Activated CD4-positive, alpha-beta T cell treated with anti-CD3 and anti-CD28 coated beads, Interleukin-2, amount 10 ng/mL, durations not matched to agents 24 days and 14 days (primary cell): Measurements from ENCODE around the gene ARPP21. TPM values are rescaled to one million over a fixed set of nuclear protein-coding genes. Genes with fewer than 3 reads are reported as not detected.
"Not testable (repeated sequence)": the region's sequence is repeated elsewhere in the genome, so short reads cannot be mapped to it uniquely, and the experiment has no call there.

Experiments
- DNase-seq: peaks from one replicate; pipeline ENCODE4 v3.0.0; 2022
- H3K27ac Mint-ChIP-seq: one replicate; pipeline ENCODE4 v1.8.0; 2022; ENCODE audit warnings: mild to moderate bottlenecking, mixed read lengths
- H3K27me3 Mint-ChIP-seq: one replicate; pipeline ENCODE4 v1.8.0; 2022; ENCODE audit warnings: mixed read lengths
- H3K36me3 Mint-ChIP-seq: one replicate; pipeline ENCODE4 v1.8.0; 2022; ENCODE audit warnings: low read depth, mild to moderate bottlenecking, mixed read lengths
- H3K4me1 Mint-ChIP-seq: one replicate; pipeline ENCODE4 v1.8.0; 2021; ENCODE audit warnings: mixed read lengths
- H3K4me3 Mint-ChIP-seq: one replicate; pipeline ENCODE4 v1.8.0; 2022; ENCODE audit warnings: mild to moderate bottlenecking, moderate library complexity, mixed read lengths
- H3K9me3 Mint-ChIP-seq: one replicate; pipeline ENCODE4 v1.8.0; 2021; ENCODE audit warnings: mixed read lengths
- intact Hi-C: fragments of 100-400 bp; cut with micrococcal nuclease; formaldehyde crosslinking; loops from one replicate; pipeline ENCODE4 v1.15.1; 2023
- total RNA-seq: library from RNA; stranded (reverse); gene quantifications from 2 replicates; pipeline ENCODE4 v1.2.3, GENCODE V29; 2022

Gene ARPP21
- total RNA-seq, 1 donor from 2014 or later: not detected

DNA sequence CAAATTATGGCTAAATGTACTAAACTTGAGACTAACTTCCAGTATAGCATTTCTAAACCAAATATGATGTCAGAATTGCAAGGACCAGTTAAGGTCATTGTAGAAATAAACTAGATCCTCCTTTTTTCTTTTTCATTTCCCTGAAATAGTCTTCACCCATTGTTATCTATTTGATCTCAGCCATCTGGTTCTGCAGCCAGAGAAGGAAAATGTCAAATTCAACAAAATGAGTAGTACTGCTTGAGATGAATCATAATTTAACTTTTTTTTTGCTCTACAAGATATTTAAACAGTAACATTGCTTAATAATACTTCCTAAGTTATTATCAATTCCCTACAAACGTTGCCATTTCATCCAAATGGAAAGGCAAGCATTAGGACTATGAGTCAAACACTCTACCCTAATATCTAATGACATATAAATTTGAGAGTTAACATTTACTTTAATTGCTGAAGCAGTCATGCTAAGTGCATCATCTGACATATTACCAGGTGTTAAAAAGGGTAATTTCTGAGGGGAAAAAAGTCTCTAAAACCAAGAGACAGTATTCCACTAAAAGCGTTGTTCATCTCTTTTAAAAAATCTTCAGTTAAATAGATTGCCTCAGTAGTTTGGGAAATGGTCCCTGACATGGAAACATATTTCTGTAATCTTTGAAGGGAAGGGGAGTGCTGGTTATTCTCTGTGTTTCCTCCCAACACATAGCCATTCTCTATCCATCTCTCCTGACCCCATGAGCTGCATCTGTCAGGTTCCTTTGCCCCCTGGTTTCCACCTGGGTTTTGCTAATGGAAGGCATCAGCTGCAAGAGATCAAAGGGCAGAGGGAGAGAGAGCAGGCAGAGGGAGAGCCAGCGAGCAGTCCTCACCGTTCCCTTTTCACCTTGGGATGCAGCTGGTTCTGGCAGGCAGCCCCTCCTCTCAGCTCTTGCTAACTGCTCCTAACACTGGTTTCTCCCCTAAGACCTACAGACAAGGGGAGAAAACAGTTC lies 138.5 kb downstream of the ARPP21 start:
- no peaks in the 10 kb centered on the region for H3K27me3 Mint-ChIP-seq
- intact Hi-C loops: no loop called here
- no peaks in the 10 kb centered on the region for H3K4me1 Mint-ChIP-seq
- no peaks in the 10 kb centered on the region for H3K36me3 Mint-ChIP-seq
- no peak for DNase-seq
- no peak overlapping the region for H3K4me3 Mint-ChIP-seq
- no peaks in the 10 kb centered on the region for H3K9me3 Mint-ChIP-seq
- H3K27ac Mint-ChIP-seq: no peak overlapping the region

- Mint-ChIP-seq H3K4me1 (no peaks in the 10 kb centered on the region), H3K27ac (no peak overlapping the region), H3K9me3 (no peaks in the 10 kb centered on the region), H3K27me3 (no peaks in the 10 kb centered on the region), H3K4me3 (no peak overlapping the region), H3K36me3 (no peaks in the 10 kb centered on the region)
- intact Hi-C loops: no loop called here
- DNase-seq: no peak
Measured at GRCh38 chr3:35779611-35780010, 140.3 kb downstream of the ARPP21 start.

DNA sequence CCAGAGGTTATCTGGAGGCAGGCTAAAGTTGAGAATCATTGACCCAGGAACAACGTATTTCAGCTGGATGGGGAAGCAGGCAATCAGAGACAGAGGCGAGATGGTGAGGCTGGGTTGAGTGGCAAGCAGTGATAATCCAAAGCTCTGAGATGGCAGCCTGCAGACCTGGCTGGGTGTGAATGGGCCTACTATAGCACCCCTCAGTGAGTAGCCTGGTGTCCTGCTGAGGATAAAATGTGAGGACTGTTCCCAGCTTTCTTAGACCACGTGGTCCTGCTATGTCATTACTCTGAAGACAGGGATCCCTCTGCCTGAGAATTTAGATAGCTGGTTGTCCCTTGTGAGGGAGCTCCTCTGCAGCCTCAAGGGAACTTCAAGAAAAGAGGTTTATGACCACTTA lies 141.5 kb downstream of the ARPP21 start:
- no peak for DNase-seq
- no peaks in the 10 kb centered on the region for H3K36me3 Mint-ChIP-seq
- H3K9me3 Mint-ChIP-seq: no peaks in the 10 kb centered on the region
- H3K27ac Mint-ChIP-seq: no peak overlapping the region
- H3K4me1 Mint-ChIP-seq: no peaks in the 10 kb centered on the region
- no peak overlapping the region for H3K4me3 Mint-ChIP-seq
- no peaks in the 10 kb centered on the region for H3K27me3 Mint-ChIP-seq
- intact Hi-C loops: no loop called here

DNA sequence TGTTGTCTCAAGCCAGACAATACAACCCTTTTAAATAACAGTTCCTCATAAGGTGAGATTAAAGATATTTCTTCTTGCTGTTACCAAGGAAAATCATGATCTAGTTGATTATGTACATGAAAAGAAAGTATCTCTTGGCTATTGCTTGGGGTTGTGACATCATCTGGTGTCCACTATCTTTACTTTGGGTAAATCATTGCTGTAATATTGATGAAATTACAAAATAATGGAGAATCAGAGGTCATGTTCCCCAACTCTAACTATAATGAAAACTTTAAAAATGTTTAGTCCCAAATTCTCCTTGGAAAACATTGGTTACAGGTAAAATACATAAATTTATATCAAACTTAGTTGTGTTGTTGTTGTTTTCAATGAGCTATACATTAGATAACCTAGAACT lies 142.2 kb downstream of the ARPP21 start:
- Mint-ChIP-seq H3K4me1 (no peaks in the 10 kb centered on the region), H3K36me3 (no peaks in the 10 kb centered on the region)

GRCh38 chr3:35782355-35782754 lies 143.0 kb downstream of the ARPP21 start:
- intact Hi-C loops: no loop called here
- no peaks in the 10 kb centered on the region for H3K36me3 Mint-ChIP-seq
- H3K9me3 Mint-ChIP-seq: no peaks in the 10 kb centered on the region
- H3K4me3 Mint-ChIP-seq: no peak overlapping the region
- no peaks in the 10 kb centered on the region for H3K4me1 Mint-ChIP-seq
- no peak overlapping the region for H3K27ac Mint-ChIP-seq
- no peak for DNase-seq
- H3K27me3 Mint-ChIP-seq: no peaks in the 10 kb centered on the region

More for the DNA sequence above, 142.2 kb downstream of the ARPP21 start:
- H3K27ac Mint-ChIP-seq: no peak overlapping the region
- no peaks in the 10 kb centered on the region for H3K27me3 Mint-ChIP-seq
- intact Hi-C loops: no loop called here
- H3K4me3 Mint-ChIP-seq: no peak overlapping the region
- no peaks in the 10 kb centered on the region for H3K9me3 Mint-ChIP-seq
- DNase-seq: no peak

DNA sequence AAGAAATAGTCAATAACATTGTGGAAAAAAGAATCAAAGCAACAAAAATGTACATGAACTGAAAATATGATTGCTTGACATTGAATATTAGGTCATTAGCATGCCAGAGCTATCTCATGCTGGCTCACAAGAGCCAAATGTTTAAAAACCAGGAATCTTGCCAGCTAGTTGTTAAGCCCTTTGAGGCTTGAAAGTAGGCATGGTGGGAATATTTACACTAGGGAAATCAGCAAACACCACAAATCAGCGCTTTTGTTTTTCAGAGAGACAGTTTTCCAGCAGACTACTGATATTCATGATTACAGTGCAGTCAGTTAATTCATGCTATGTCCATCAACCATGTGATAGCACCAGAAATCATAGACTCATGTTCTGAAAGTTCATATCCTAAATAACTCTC lies 144.8 kb downstream of the ARPP21 start:
- H3K4me1 Mint-ChIP-seq: no peaks in the 10 kb centered on the region
- H3K36me3 Mint-ChIP-seq: no peaks in the 10 kb centered on the region
- no peak overlapping the region for H3K4me3 Mint-ChIP-seq
- H3K9me3 Mint-ChIP-seq: no peaks in the 10 kb centered on the region
- DNase-seq: no peak
- no peak overlapping the region for H3K27ac Mint-ChIP-seq
- H3K27me3 Mint-ChIP-seq: no peaks in the 10 kb centered on the region
- intact Hi-C loops: no loop called here

- Mint-ChIP-seq H3K36me3 (no peaks in the 10 kb centered on the region), H3K27ac (no peak overlapping the region), H3K4me3 (no peak overlapping the region), H3K9me3 (no peaks in the 10 kb centered on the region), H3K4me1 (no peaks in the 10 kb centered on the region), H3K27me3 (no peaks in the 10 kb centered on the region)
- intact Hi-C loops: no loop called here
- DNase-seq: no peak
Measured at GRCh38 chr3:35785234-35785888, 146.0 kb downstream of the ARPP21 start.

DNA sequence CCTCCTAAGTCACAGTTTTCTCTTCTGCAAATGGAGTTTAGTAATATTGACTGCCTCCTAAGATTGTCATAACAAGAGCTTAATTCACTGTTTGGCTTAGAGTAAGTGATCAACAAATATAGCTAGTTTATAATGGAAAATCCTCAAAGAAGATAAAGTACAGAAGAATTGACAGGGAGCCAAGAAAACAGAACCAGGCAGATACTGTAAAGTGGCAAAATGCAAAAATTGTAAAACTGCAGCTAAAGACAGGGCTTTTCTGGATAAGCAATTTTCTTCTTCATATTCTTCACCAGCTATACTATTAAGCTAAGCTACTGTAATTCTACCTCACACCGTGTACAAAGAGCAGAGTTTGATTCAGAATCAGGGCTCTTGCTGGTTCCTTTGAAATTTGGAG lies 148.6 kb downstream of the ARPP21 start:
- Mint-ChIP-seq H3K4me1 (no peaks in the 10 kb centered on the region), H3K9me3 (no peaks in the 10 kb centered on the region), H3K27ac (no peak overlapping the region), H3K36me3 (no peaks in the 10 kb centered on the region), H3K27me3 (no peaks in the 10 kb centered on the region), H3K4me3 (no peak overlapping the region)
- no peak for DNase-seq
- intact Hi-C loops: no loop called here

- Mint-ChIP-seq H3K4me1 (no peaks in the 10 kb centered on the region), H3K9me3 (no peaks in the 10 kb centered on the region), H3K4me3 (no peak overlapping the region), H3K36me3 (no peaks in the 10 kb centered on the region), H3K27me3 (no peaks in the 10 kb centered on the region), H3K27ac (no peak overlapping the region)
- intact Hi-C loops: no loop called here
- DNase-seq: no peak
Measured at GRCh38 chr3:35789042-35789831, 149.9 kb downstream of the ARPP21 start.

- intact Hi-C loops: no loop called here
- Mint-ChIP-seq H3K27me3 (no peaks in the 10 kb centered on the region), H3K9me3 (no peaks in the 10 kb centered on the region), H3K4me1 (no peaks in the 10 kb centered on the region), H3K27ac (no peak overlapping the region), H3K36me3 (no peaks in the 10 kb centered on the region), H3K4me3 (no peak overlapping the region)
- DNase-seq: no peak
Measured at GRCh38 chr3:35790764-35791163, 151.4 kb downstream of the ARPP21 start.

GRCh38 chr3:35793667-35794066 lies 154.3 kb downstream of the ARPP21 start:
- H3K4me1 Mint-ChIP-seq: no peaks in the 10 kb centered on the region
- intact Hi-C loops: no loop called here

GRCh38 chr3:35800960-35801459 lies 161.7 kb downstream of the ARPP21 start:
- Mint-ChIP-seq H3K9me3 (no peaks in the 10 kb centered on the region), H3K36me3 (no peaks in the 10 kb centered on the region), H3K4me1 (no peaks in the 10 kb centered on the region), H3K27ac (no peak overlapping the region), H3K4me3 (no peak overlapping the region), H3K27me3 (no peaks in the 10 kb centered on the region)
- no peak for DNase-seq
- intact Hi-C loops: no loop called here

More at GRCh38 chr3:35793667-35794066, 154.3 kb downstream of the ARPP21 start:
- DNase-seq: no peak
- Mint-ChIP-seq H3K4me3 (no peak overlapping the region), H3K36me3 (no peaks in the 10 kb centered on the region), H3K27me3 (no peaks in the 10 kb centered on the region), H3K9me3 (no peaks in the 10 kb centered on the region), H3K27ac (no peak overlapping the region)

DNA sequence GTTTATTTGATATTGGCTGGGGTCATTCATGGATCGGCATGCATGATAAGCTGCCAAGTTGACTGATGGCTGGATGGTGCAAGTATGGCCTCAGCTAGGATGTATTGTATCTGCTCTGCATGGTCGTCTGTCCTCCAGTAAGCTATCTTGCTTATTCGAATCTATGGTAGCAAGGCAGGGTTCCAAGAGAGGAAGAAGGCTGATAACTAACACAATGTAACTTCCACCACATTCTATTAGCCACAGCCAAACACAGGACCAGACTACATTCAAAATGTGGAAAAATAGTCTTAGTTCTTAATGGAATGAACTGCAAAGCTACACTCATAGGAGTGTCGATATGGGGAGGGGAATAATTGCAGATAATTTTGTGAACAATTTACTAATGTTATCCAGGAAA lies 175.2 kb downstream of the ARPP21 start:
- Mint-ChIP-seq H3K4me1 (no peaks in the 10 kb centered on the region), H3K27ac (no peak overlapping the region), H3K9me3 (peaks cover 4% of the 10 kb centered on the region), H3K4me3 (no peak overlapping the region), H3K36me3 (no peaks in the 10 kb centered on the region), H3K27me3 (no peaks in the 10 kb centered on the region)
- intact Hi-C loops: no loop called here
- DNase-seq: no peak

DNA sequence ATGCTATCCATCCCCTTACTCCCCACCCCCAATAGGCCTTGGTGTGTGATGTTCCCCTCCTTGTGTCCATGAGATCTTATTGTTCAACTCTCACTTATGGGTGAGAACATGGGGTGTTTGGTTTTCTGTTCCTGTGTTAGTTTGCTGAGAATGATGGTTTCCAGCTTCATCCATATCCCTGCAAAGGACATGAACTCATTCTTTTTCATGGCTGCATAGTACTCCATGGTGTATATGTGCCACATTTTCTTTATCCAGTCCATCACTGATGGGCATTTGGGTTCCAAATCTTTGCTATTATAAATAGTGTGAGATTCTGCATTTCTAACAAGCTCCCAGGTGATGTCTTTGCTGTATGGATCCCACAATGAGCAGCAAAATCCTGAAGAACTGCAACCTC lies 176.5 kb downstream of the ARPP21 start:
- H3K4me3 Mint-ChIP-seq, DNase-seq, H3K36me3 Mint-ChIP-seq, H3K27me3 Mint-ChIP-seq, H3K9me3 Mint-ChIP-seq, H3K27ac Mint-ChIP-seq, intact Hi-C loops, H3K4me1 Mint-ChIP-seq: not testable (repeated sequence)
